ENCODE results near the gene TYK2.

TYK2 gene

DNA sequence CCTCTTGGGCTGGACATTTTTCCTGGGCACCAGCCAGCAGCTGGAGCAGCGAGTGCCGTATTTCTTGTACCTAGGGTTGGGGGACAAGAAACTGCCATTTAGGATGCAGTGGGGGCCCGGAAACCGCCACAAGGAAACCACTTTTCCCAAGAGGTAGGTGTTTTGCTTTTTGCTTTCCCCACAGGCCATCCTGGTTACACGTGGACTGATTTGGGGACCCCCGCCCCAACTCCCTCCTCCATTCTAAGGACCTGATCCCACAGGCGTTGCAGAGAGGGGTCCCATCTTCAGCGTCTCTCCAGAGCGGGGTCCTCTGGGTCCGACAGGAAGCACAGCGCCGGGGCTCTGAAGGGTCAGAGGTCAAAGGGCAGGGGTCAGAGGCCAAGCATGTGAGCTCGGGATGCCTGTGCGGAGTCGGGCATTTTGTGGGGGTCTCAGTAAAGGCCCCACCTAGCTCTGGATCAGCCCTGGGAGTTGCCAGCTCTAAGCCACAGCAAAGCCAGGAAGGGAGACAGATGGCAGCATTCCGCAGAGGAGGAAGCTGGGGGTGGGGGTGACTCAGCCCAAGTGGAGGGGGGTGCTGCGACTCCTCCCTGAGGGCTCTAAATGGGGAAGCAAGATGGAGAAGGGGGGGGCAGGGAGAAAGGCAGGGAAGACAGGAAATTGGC is 75.1 kb downstream of the TYK2 start:
- DNase-seq, result no peak
